ENCODE data around the gene PTH1R. TPM values are rescaled to one million over a fixed set of nuclear protein-coding genes. Genes with fewer than 3 reads are reported as not detected.

Gene PTH1R
- total RNA-seq, 1 experiment from 2014 or later: 1.0 TPM

GRCh38 chr3:46883054-46883829 is 5.7 kb downstream of the PTH1R start:
- no peak overlapping the region for H2BK15ac ChIP-seq (ENCODE audit: low read depth, low read length)
- H3T11ph ChIP-seq (ENCODE audit: low read length): no peak overlapping the region
- H3K9ac ChIP-seq (ENCODE audit: extremely low read depth, insufficient read length, low read length): no peak overlapping the region
- no peaks in the 10 kb centered on the region for H3K9me3 ChIP-seq (ENCODE audit: control insufficient read depth, low read depth, low read length)
- H3K18ac ChIP-seq (ENCODE audit: insufficient read length, low read depth, low read length): no peak overlapping the region
- no peak overlapping the region for H3K27ac Mint-ChIP-seq
- no peaks in the 10 kb centered on the region for H3K79me2 ChIP-seq (ENCODE audit: insufficient read depth, low read length)
- WGBS (ENCODE audit: extremely low coverage, insufficient read length, low lambda C conversion rate): no CpG with 5 or more reads among the region's 78 CpGs
- peaks cover 94% of the 10 kb centered on the region for H3K27me3 Mint-ChIP-seq (ENCODE audit: low read depth)
- H3K4ac ChIP-seq (ENCODE audit: low read depth, low read length): no peak overlapping the region
- H3K27me3 ChIP-seq (ENCODE audit: insufficient read depth, low read length): peaks cover 61% of the 10 kb centered on the region
- peak overlapping the region; percentile 68 for H3K4me2 ChIP-seq (ENCODE audit: insufficient read depth, insufficient read length, low read length)
- H3K36me3 Mint-ChIP-seq (ENCODE audit: insufficient read depth in 1 of 3, low read depth in 3 of 3): no peaks in the 10 kb centered on the region
- H3K27ac ChIP-seq (ENCODE audit: insufficient read length, low read depth, low read length): no peak overlapping the region
- no peaks in the 10 kb centered on the region for H3K4me1 ChIP-seq (ENCODE audit: insufficient read depth, low read length)
- H3K4me3 Mint-ChIP-seq: peak overlapping the region; percentile 66 to 89
- H4K20me1 ChIP-seq (ENCODE audit: control insufficient read depth, insufficient read depth, insufficient read length): no peaks in the 10 kb centered on the region
- H3K14ac ChIP-seq (ENCODE audit: insufficient read depth, low read length): no peak overlapping the region
- TF ChIP-seq, protein P1, sequence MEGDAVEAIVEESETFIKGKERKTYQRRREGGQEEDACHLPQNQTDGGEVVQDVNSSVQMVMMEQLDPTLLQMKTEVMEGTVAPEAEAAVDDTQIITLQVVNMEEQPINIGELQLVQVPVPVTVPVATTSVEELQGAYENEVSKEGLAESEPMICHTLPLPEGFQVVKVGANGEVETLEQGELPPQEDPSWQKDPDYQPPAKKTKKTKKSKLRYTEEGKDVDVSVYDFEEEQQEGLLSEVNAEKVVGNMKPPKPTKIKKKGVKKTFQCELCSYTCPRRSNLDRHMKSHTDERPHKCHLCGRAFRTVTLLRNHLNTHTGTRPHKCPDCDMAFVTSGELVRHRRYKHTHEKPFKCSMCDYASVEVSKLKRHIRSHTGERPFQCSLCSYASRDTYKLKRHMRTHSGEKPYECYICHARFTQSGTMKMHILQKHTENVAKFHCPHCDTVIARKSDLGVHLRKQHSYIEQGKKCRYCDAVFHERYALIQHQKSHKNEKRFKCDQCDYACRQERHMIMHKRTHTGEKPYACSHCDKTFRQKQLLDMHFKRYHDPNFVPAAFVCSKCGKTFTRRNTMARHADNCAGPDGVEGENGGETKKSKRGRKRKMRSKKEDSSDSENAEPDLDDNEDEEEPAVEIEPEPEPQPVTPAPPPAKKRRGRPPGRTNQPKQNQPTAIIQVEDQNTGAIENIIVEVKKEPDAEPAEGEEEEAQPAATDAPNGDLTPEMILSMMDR (conservative IDR thresholded peaks at IDR 0.05): no peak
- no peak overlapping the region for H4K5ac ChIP-seq (ENCODE audit: insufficient read length, low read depth, low read length)
- H2AK5ac ChIP-seq (ENCODE audit: insufficient read length, low read length): no peak overlapping the region
- no peak overlapping the region for H2BK12ac ChIP-seq (ENCODE audit: insufficient read length, low read depth, low read length)
- H4K8ac ChIP-seq (replicated peaks; ENCODE audit: insufficient read length, low read depth, low read length): no peak overlapping the region
- H2BK5ac ChIP-seq (ENCODE audit: insufficient read length, low read length): no peak overlapping the region
- no peak overlapping the region for H4K91ac ChIP-seq (ENCODE audit: insufficient read length, low read depth, low read length)
- H3K56ac ChIP-seq (ENCODE audit: insufficient read length, low read depth, low read length): no peak overlapping the region
- no peak for DNase-seq
- no peaks in the 10 kb centered on the region; a peak in 1 of 5 replicates for H3K9me3 Mint-ChIP-seq
- no peaks in the 10 kb centered on the region for H3K79me1 ChIP-seq (ENCODE audit: insufficient read depth, low read depth, low read length, poor library complexity, severe bottlenecking)
- H3K23me2 ChIP-seq (ENCODE audit: insufficient read length, low read depth, low read length, poor library complexity, severe bottlenecking): peaks cover 5% of the 10 kb centered on the region
- peaks cover 23 to 40% of the 10 kb centered on the region in 2 experiments for H3K4me1 Mint-ChIP-seq
- H2BK120ac ChIP-seq (ENCODE audit: low read depth, low read length, poor library complexity, severe bottlenecking): no peak overlapping the region
- H2BK20ac ChIP-seq (ENCODE audit: low read depth, low read length, poor library complexity, severe bottlenecking): no peak overlapping the region
- no peak overlapping the region for H3K23ac ChIP-seq (ENCODE audit: insufficient read length, low read depth, low read length)
- no peak overlapping the region for H2AFZ ChIP-seq (ENCODE audit: low read length)

All from H9 (cell line).